ENCODE results near the gene VSIR. TPM values are rescaled to one million over a fixed set of nuclear protein-coding genes. Genes with fewer than 3 reads are reported as not detected.

Gene VSIR
- 65.2 TPM for polyA plus RNA-seq (2013)

GRCh38 chr10:71773221-71773971, at the start of gene VSIR:
VSIR (minus strand) TSS chr10:71773520; CDS start chr10:71773439, 81 bp downstream.
- 0% methylated on average over 36 of the region's 55 CpGs for WGBS (ENCODE audit: insufficient coverage)
- Histone ChIP-seq H3K4me3 (ENCODE audit: control insufficient read depth in 1 of 7, extremely low read depth in 1 of 7, insufficient read depth in 4 of 7, low read depth in 2 of 7, low read length in 6 of 7) (peak within 1 kb of the TSS; percentile 70 to 92 (median 90)), H3K27me3 (replicated peaks in 2 of 5; ENCODE audit: control insufficient read depth in 4 of 5, insufficient read depth in 5 of 5, low read length in 4 of 5) (no peaks in the 10 kb centered on the region), H3K36me3 (ENCODE audit: control insufficient read depth in 4 of 4, insufficient read depth in 4 of 4, low read length in 3 of 4) (peaks cover 0 to 13% (median 0%) of the 10 kb centered on the region in 4 experiments), H3K27ac (ENCODE audit: insufficient read depth in 1 of 2, low read depth in 1 of 2, low read length in 2 of 2, poor library complexity in 1 of 2, severe bottlenecking in 2 of 2) (peak within 1 kb of the TSS; percentile 56 to 81), H3K9me3 (ENCODE audit: control extremely low read depth in 1 of 5, control insufficient read depth in 4 of 5, insufficient read depth in 2 of 5, low read depth in 1 of 5, low read length in 4 of 5) (no peaks in the 10 kb centered on the region), H3K4me1 (ENCODE audit: control extremely low read depth in 1 of 4, control insufficient read depth in 4 of 4, insufficient read depth in 4 of 4, low read length in 3 of 4) (peaks cover 42 to 96% (median 88%) of the 10 kb centered on the region in 4 experiments)
- ChIA-PET POLR2A (interaction anchor here (0.6 to 1.9 kb wide), 8 partner anchors 17 to 411 kb away, joined by 3 to 10 read pairs (median 4); no protein-coding TSS in a partner anchor), CTCF (interaction anchor here (0.8 to 13.0 kb wide), 21 partner anchors 9 to 111 kb away, joined by 3 to 159 read pairs (median 12); partner anchors contain the start of gene C10orf105)
- peak; percentile 85 to 93 (median 92) for DNase-seq

GRCh38 chr10:71821909-71822763, 48.8 kb upstream of the VSIR start:
- DNase-seq = peak in 2 of 3 donors; percentile 73 to 74
- peaks cover 0 to 10% (median 0%) of the 10 kb centered on the region in 4 experiments for H3K4me1 ChIP-seq (ENCODE audit: control extremely low read depth in 1 of 4, control insufficient read depth in 4 of 4, insufficient read depth in 4 of 4, low read length in 3 of 4)
- H3K9me3 ChIP-seq (ENCODE audit: control extremely low read depth in 1 of 5, control insufficient read depth in 4 of 5, insufficient read depth in 2 of 5, low read depth in 1 of 5, low read length in 4 of 5) = no peaks in the 10 kb centered on the region
- H3K36me3 ChIP-seq (ENCODE audit: control insufficient read depth in 4 of 4, insufficient read depth in 4 of 4, low read length in 3 of 4) = peaks cover 17 to 88% (median 68%) of the 10 kb centered on the region in 4 experiments
- ChIA-PET POLR2A (interaction anchor here (0.6 to 0.7 kb wide), 2 partner anchors 22 to 38 kb away, joined by 3 to 4 read pairs; no protein-coding TSS in a partner anchor), CTCF (interaction anchor here (0.7 to 1.8 kb wide), 6 partner anchors 9 to 121 kb away, joined by 3 to 6 read pairs (median 4); no protein-coding TSS in a partner anchor)
- 79% methylated on average over 9 of the region's 9 CpGs for WGBS (ENCODE audit: insufficient coverage)
- no peak overlapping the region for H3K27ac ChIP-seq (ENCODE audit: insufficient read depth in 1 of 2, low read depth in 1 of 2, low read length in 2 of 2, poor library complexity in 1 of 2, severe bottlenecking in 2 of 2)
- no peaks in the 10 kb centered on the region for H3K27me3 ChIP-seq (replicated peaks in 2 of 5; ENCODE audit: control insufficient read depth in 4 of 5, insufficient read depth in 5 of 5, low read length in 4 of 5)
- H3K4me3 ChIP-seq (ENCODE audit: control insufficient read depth in 1 of 7, extremely low read depth in 1 of 7, insufficient read depth in 4 of 7, low read depth in 2 of 7, low read length in 6 of 7) = no peak overlapping the region

GRCh38 chr10:71820966-71821365, 47.6 kb upstream of the VSIR start:
- ChIA-PET POLR2A (no interaction called here), CTCF (no interaction called here)
- H3K4me3 ChIP-seq (ENCODE audit: control insufficient read depth in 1 of 7, extremely low read depth in 1 of 7, insufficient read depth in 4 of 7, low read depth in 2 of 7, low read length in 6 of 7) = no peak overlapping the region
- H3K4me1 ChIP-seq (ENCODE audit: control extremely low read depth in 1 of 4, control insufficient read depth in 4 of 4, insufficient read depth in 4 of 4, low read length in 3 of 4) = peaks cover 0 to 10% (median 0%) of the 10 kb centered on the region in 4 experiments
- H3K27me3 ChIP-seq (replicated peaks in 2 of 5; ENCODE audit: control insufficient read depth in 4 of 5, insufficient read depth in 5 of 5, low read length in 4 of 5) = no peaks in the 10 kb centered on the region
- no peaks in the 10 kb centered on the region for H3K9me3 ChIP-seq (ENCODE audit: control extremely low read depth in 1 of 5, control insufficient read depth in 4 of 5, insufficient read depth in 2 of 5, low read depth in 1 of 5, low read length in 4 of 5)
- no peak for DNase-seq
- no peak overlapping the region for H3K27ac ChIP-seq (ENCODE audit: insufficient read depth in 1 of 2, low read depth in 1 of 2, low read length in 2 of 2, poor library complexity in 1 of 2, severe bottlenecking in 2 of 2)
- WGBS (ENCODE audit: insufficient coverage) = 100% methylated on average over 2 of the region's 8 CpGs
- peaks cover 20 to 90% (median 70%) of the 10 kb centered on the region in 4 experiments for H3K36me3 ChIP-seq (ENCODE audit: control insufficient read depth in 4 of 4, insufficient read depth in 4 of 4, low read length in 3 of 4)

GRCh38 chr10:71819985-71820384, 46.7 kb upstream of the VSIR start:
- DNase-seq = no peak
- H3K27me3 ChIP-seq (replicated peaks in 2 of 5; ENCODE audit: control insufficient read depth in 4 of 5, insufficient read depth in 5 of 5, low read length in 4 of 5) = no peaks in the 10 kb centered on the region
- H3K4me3 ChIP-seq (ENCODE audit: control insufficient read depth in 1 of 7, extremely low read depth in 1 of 7, insufficient read depth in 4 of 7, low read depth in 2 of 7, low read length in 6 of 7) = no peak overlapping the region
- peaks cover 19 to 87% (median 65%) of the 10 kb centered on the region in 4 experiments for H3K36me3 ChIP-seq (ENCODE audit: control insufficient read depth in 4 of 4, insufficient read depth in 4 of 4, low read length in 3 of 4)
- ChIA-PET POLR2A (no interaction called here), CTCF (interaction anchor here (0.6 to 3.0 kb wide), 4 partner anchors 9 to 248 kb away, joined by 3 to 8 read pairs (median 5); no protein-coding TSS in a partner anchor)
- WGBS (ENCODE audit: insufficient coverage) = 97% methylated on average over 5 of the region's 6 CpGs
- no peaks in the 10 kb centered on the region for H3K9me3 ChIP-seq (ENCODE audit: control extremely low read depth in 1 of 5, control insufficient read depth in 4 of 5, insufficient read depth in 2 of 5, low read depth in 1 of 5, low read length in 4 of 5)
- H3K27ac ChIP-seq (ENCODE audit: insufficient read depth in 1 of 2, low read depth in 1 of 2, low read length in 2 of 2, poor library complexity in 1 of 2, severe bottlenecking in 2 of 2) = no peak overlapping the region
- H3K4me1 ChIP-seq (ENCODE audit: control extremely low read depth in 1 of 4, control insufficient read depth in 4 of 4, insufficient read depth in 4 of 4, low read length in 3 of 4) = peaks cover 0 to 10% (median 0%) of the 10 kb centered on the region in 4 experiments

- ChIA-PET POLR2A (no interaction called here), CTCF (interaction anchor here (0.6 to 3.0 kb wide), 5 partner anchors 10 to 247 kb away, joined by 3 to 8 read pairs (median 4); no protein-coding TSS in a partner anchor)
- WGBS (ENCODE audit: insufficient coverage) = over 99% methylated on average over 18 of the region's 18 CpGs
- peaks cover 16 to 83% (median 63%) of the 10 kb centered on the region in 4 experiments for H3K36me3 ChIP-seq (ENCODE audit: control insufficient read depth in 4 of 4, insufficient read depth in 4 of 4, low read length in 3 of 4)
- H3K27me3 ChIP-seq (replicated peaks in 2 of 5; ENCODE audit: control insufficient read depth in 4 of 5, insufficient read depth in 5 of 5, low read length in 4 of 5) = no peaks in the 10 kb centered on the region
- DNase-seq = no peak
- no peak overlapping the region for H3K4me3 ChIP-seq (ENCODE audit: control insufficient read depth in 1 of 7, extremely low read depth in 1 of 7, insufficient read depth in 4 of 7, low read depth in 2 of 7, low read length in 6 of 7)
- peaks cover 0 to 10% (median 0%) of the 10 kb centered on the region in 4 experiments for H3K4me1 ChIP-seq (ENCODE audit: control extremely low read depth in 1 of 4, control insufficient read depth in 4 of 4, insufficient read depth in 4 of 4, low read length in 3 of 4)
- H3K27ac ChIP-seq (ENCODE audit: insufficient read depth in 1 of 2, low read depth in 1 of 2, low read length in 2 of 2, poor library complexity in 1 of 2, severe bottlenecking in 2 of 2) = no peak overlapping the region
- H3K9me3 ChIP-seq (ENCODE audit: control extremely low read depth in 1 of 5, control insufficient read depth in 4 of 5, insufficient read depth in 2 of 5, low read depth in 1 of 5, low read length in 4 of 5) = no peaks in the 10 kb centered on the region
Observed at GRCh38 chr10:71819441-71819861, 46.1 kb upstream of the VSIR start.

- ChIA-PET POLR2A (no interaction called here), CTCF (interaction anchor here (1.3 to 3.0 kb wide), 6 partner anchors 10 to 121 kb away, joined by 4 to 10 read pairs (median 6); no protein-coding TSS in a partner anchor)
- no peaks in the 10 kb centered on the region for H3K9me3 ChIP-seq (ENCODE audit: control extremely low read depth in 1 of 5, control insufficient read depth in 4 of 5, insufficient read depth in 2 of 5, low read depth in 1 of 5, low read length in 4 of 5)
- DNase-seq = no peak
- H3K36me3 ChIP-seq (ENCODE audit: control insufficient read depth in 4 of 4, insufficient read depth in 4 of 4, low read length in 3 of 4) = peaks cover 15 to 76% (median 58%) of the 10 kb centered on the region in 4 experiments
- H3K4me1 ChIP-seq (ENCODE audit: control extremely low read depth in 1 of 4, control insufficient read depth in 4 of 4, insufficient read depth in 4 of 4, low read length in 3 of 4) = peaks cover 0 to 10% (median 0%) of the 10 kb centered on the region in 4 experiments
- no peak overlapping the region for H3K4me3 ChIP-seq (ENCODE audit: control insufficient read depth in 1 of 7, extremely low read depth in 1 of 7, insufficient read depth in 4 of 7, low read depth in 2 of 7, low read length in 6 of 7)
- H3K27me3 ChIP-seq (replicated peaks in 2 of 5; ENCODE audit: control insufficient read depth in 4 of 5, insufficient read depth in 5 of 5, low read length in 4 of 5) = no peaks in the 10 kb centered on the region
- 98% methylated on average over 8 of the region's 14 CpGs for WGBS (ENCODE audit: insufficient coverage)
- H3K27ac ChIP-seq (ENCODE audit: insufficient read depth in 1 of 2, low read depth in 1 of 2, low read length in 2 of 2, poor library complexity in 1 of 2, severe bottlenecking in 2 of 2) = no peak overlapping the region
Observed at GRCh38 chr10:71818674-71819260, 45.4 kb upstream of the VSIR start.

Measured in common myeloid progenitor, CD34-positive (primary cell).